HepG2 (cell line): ENCODE data around the gene TCFL5. TPM values are rescaled to one million over a fixed set of nuclear protein-coding genes. Genes with fewer than 3 reads are reported as not detected.

Experiments
- CEBPZ ChIP-seq: IDR thresholded peaks from 2 replicates; pipeline ENCODE4 v1.6.1; 2012; ENCODE audit warnings: low read length, improper control_type of control experiment
- CENPT ChIP-seq: sonication (generic); formaldehyde crosslinking; IDR thresholded peaks from 2 replicates; pipeline ENCODE4 v1.8.0; 2022; ENCODE audit warnings: low read depth, mild to moderate bottlenecking, moderate library complexity, missing genetic modification reagents
- EZH2 ChIP-seq: conservative IDR thresholded peaks from 2 replicates; pipeline ENCODE4 v1.6.1; 2012; ENCODE audit warnings: mild to moderate bottlenecking, low read depth, low read length, moderate library complexity
- MAX ChIP-seq: IDR thresholded peaks from 2 replicates; pipeline ENCODE4 v1.6.1; 2012; ENCODE audit warnings: inconsistent platforms
- PCBP1 ChIP-seq: fragments of 200-400 bp; formaldehyde crosslinking; IDR thresholded peaks from 2 replicates; pipeline ENCODE4 v1.6.1; 2017; ENCODE audit warnings: mild to moderate bottlenecking, low read depth, low read length, borderline replicate concordance
- PREB ChIP-seq: sonication (generic); formaldehyde crosslinking; IDR thresholded peaks from 2 replicates; pipeline ENCODE4 v1.4.0; 2020; ENCODE audit warnings: missing genetic modification reagents
- SETDB1 ChIP-seq: sonication (generic); formaldehyde crosslinking; IDR thresholded peaks from 2 replicates; pipeline ENCODE4 v1.5.1; 2020; ENCODE audit warnings: missing genetic modification reagents, mild to moderate bottlenecking, borderline replicate concordance
- SNAPC5 ChIP-seq: sonication (generic); formaldehyde crosslinking; IDR thresholded peaks from 2 replicates; pipeline ENCODE4 v1.8.1; 2023; ENCODE audit warnings: mild to moderate bottlenecking, missing genetic modification reagents, borderline replicate concordance
- TAF1 ChIP-seq: sonication (generic); formaldehyde crosslinking; IDR thresholded peaks from 2 replicates; pipeline ENCODE4 v1.4.0; 2020; ENCODE audit warnings: missing genetic modification reagents
- TCF12 ChIP-seq, 2 experiments: fragments of 450-650 bp in 1 of 2; sonication (generic) in 1 of 2; formaldehyde crosslinking in 1 of 2; IDR thresholded peaks; 2 replicates each; pipeline versions ENCODE4 v1.6.1 to v1.8.0; 2017 to 2022; ENCODE audit warnings: antibody characterized with exemption in 1 of 2, mild to moderate bottlenecking in 1 of 2, missing genetic modification reagents in 1 of 2, moderate library complexity in 1 of 2
- ZBTB4 ChIP-seq: sonication (generic); formaldehyde crosslinking; IDR thresholded peaks from 2 replicates; pipeline ENCODE4 v1.4.0; 2020; ENCODE audit warnings: missing genetic modification reagents, mild to moderate bottlenecking, borderline replicate concordance
- ZFP36L2 ChIP-seq: sonication (generic); formaldehyde crosslinking; IDR thresholded peaks from 2 replicates; pipeline ENCODE4 v1.4.0; 2020; ENCODE audit warnings: missing genetic modification reagents
- ZFP91 ChIP-seq: sonication (generic); formaldehyde crosslinking; IDR thresholded peaks from 2 replicates; pipeline ENCODE4 v1.9.0; 2022; ENCODE audit warnings: missing genetic modification reagents, mild to moderate bottlenecking, borderline replicate concordance
- ZKSCAN8 ChIP-seq: IDR thresholded peaks from 2 replicates; pipeline ENCODE4 v1.6.1; 2016; ENCODE audit warnings: borderline replicate concordance, missing genetic modification reagents, missing compliant biosample characterization
- ZNF17 ChIP-seq: sonication (generic); formaldehyde crosslinking; IDR thresholded peaks from 2 replicates; pipeline ENCODE4 v1.5.0; 2020; ENCODE audit warnings: mild to moderate bottlenecking, missing genetic modification reagents
- ZNF282 ChIP-seq: fragments of 450-650 bp; IDR thresholded peaks from 2 replicates; pipeline ENCODE4 v1.6.1; 2018; ENCODE audit not compliant: partially characterized antibody
- ZNF672 ChIP-seq: sonication (generic); formaldehyde crosslinking; IDR thresholded peaks from 2 replicates; pipeline ENCODE4 v1.8.1; 2022; ENCODE audit warnings: missing genetic modification reagents
- ZSCAN20 ChIP-seq: sonication (generic); formaldehyde crosslinking; IDR thresholded peaks from 2 replicates; pipeline ENCODE4 v1.4.0; 2020; ENCODE audit warnings: missing genetic modification reagents, mild to moderate bottlenecking, borderline replicate concordance
- ZZZ3 ChIP-seq: sonication (generic); formaldehyde crosslinking; IDR thresholded peaks from 2 replicates; pipeline ENCODE4 v1.4.0; 2020; ENCODE audit warnings: missing genetic modification reagents, mild to moderate bottlenecking, borderline replicate concordance
- polyA plus RNA-seq, 8 experiments: library from polyadenylated mRNA; depleted of rRNA in 3 of 8; stranded (reverse) in 7 of 8; unstranded in 1 of 8; fragments of >200 nt; fragmentation: Illumina TruSeq in 4 of 8; extraction: Trizol in 4 of 8; gene quantifications; 2 replicates each; pipeline versions ENCODE4 v1.2.1 to v1.2.3, GENCODE V29; 2011 to 2016; ENCODE audit warnings: low read depth in 4 of 8, missing spikeins in 1 of 8, mixed read lengths in 1 of 8; ENCODE audit not compliant: insufficient read depth in 1 of 8
- total RNA-seq, 5 experiments: library from RNA; depleted of rRNA; stranded (reverse); fragments of >200 nt; fragmentation: Illumina TruSeq; extraction: Trizol; gene quantifications; 2 replicates each; pipeline ENCODE4 v1.2.3, GENCODE V29; 2016; ENCODE audit warnings: low read depth in 1 of 5

TCFL5 gene
- total and polyA plus RNA-seq, 2 of the 13 experiments (the other 11 are each of a cell fraction or from before 2014, with no cell fraction given), result 14.8 to 20.0 TPM

GRCh38 chr20:62804627-62805154 lies 56.9 kb downstream of the TCFL5 start, which contains the start of gene OGFR (continued):
- TF ChIP-seq ZBTB4 (no peak), ZZZ3 (CRISPR knock-in tag) (no peak), ZNF17 (CRISPR knock-in tag) (no peak), MAX (peak; percentile 80), TCF12 (IDR thresholded peaks at IDR 0.05) (no peak), TCF12 (CRISPR knock-in tag; IDR thresholded peaks at IDR 0.05) (0 out of 2 replicates have a peak, but pooled peaks have one; percentile 15), SNAPC5 (CRISPR knock-in tag) (0 out of 2 replicates have a peak, but pooled peaks have one; percentile 53), PCBP1 (no peak), ZSCAN20 (CRISPR knock-in tag) (peak; percentile 74; the same call in 1 of the 2 replicates), EZH2 (no peak), CEBPZ (no peak), ZKSCAN8 (CRISPR knock-in tag) (no peak), TAF1 (peak; percentile 74), SETDB1 (no peak), CENPT (CRISPR knock-in tag) (no peak; the same call in 1 of the 2 replicates), ZFP91 (no peak), ZNF282 (no peak), ZFP36L2 (CRISPR knock-in tag) (no peak; the same call in 1 of the 2 replicates), ZNF672 (CRISPR knock-in tag) (no peak), PREB (CRISPR knock-in tag) (no peak; the same call in 1 of the 2 replicates)
